PFSK-1 (cell line): ENCODE data around the gene POLE.

Experiments
- POLR2AphosphoS5 ChIP-seq: IDR thresholded peaks from 2 replicates; pipeline ENCODE4 v1.6.1; 2012; ENCODE audit warnings: low read depth, mild to moderate bottlenecking, control low read depth, low read length, moderate library complexity
- REST ChIP-seq, 2 experiments: IDR thresholded peaks; 2 replicates each; pipeline versions ENCODE4 v1.6.1 to v1.8.0; 2011 to 2012; ENCODE audit warnings: low read depth in 2 of 2, low read length in 2 of 2, control low read depth in 1 of 2, inconsistent platforms in 1 of 2, mild to moderate bottlenecking in 1 of 2, moderate library complexity in 1 of 2; ENCODE audit not compliant: insufficient read depth in 1 of 2

GRCh38 chr12:132664206-132665148 is 22.7 kb downstream of the POLE start:
- TF ChIP-seq POLR2AphosphoS5, result no peak; the same call in none of the 2 replicates
- no peak for TF ChIP-seq REST (IDR thresholded peaks at IDR 0.05; ENCODE audit: insufficient read depth in 1 of 2, low read depth in 2 of 2, low read length in 2 of 2)
